Ascending aorta (tissue), 2 donors: ENCODE data around the gene LLGL2. TPM values are rescaled to one million over a fixed set of nuclear protein-coding genes. Genes with fewer than 3 reads are reported as not detected.

Experiments
- DNase-seq, 2 donors: peaks; one replicate each; pipeline ENCODE4 v3.0.0-alpha.2; 2019; ENCODE audit warnings: low spot score in 2 of 2
- H3K27ac ChIP-seq, 2 donors: fragments of 200-600 bp; sonication (generic); one replicate each; pipeline ENCODE4 v1.5.1; 2016 to 2017; ENCODE audit warnings: mild to moderate bottlenecking in 1 of 2
- H3K27me3 ChIP-seq: fragments of 200-600 bp; sonication (generic); one replicate; pipeline ENCODE4 v1.5.1; 2017
- H3K36me3 ChIP-seq, 2 donors: fragments of 200-600 bp; sonication (generic); one replicate each; pipeline ENCODE4 v1.5.1; 2016
- H3K4me1 ChIP-seq, 2 donors: fragments of 200-600 bp; sonication (generic); one replicate each; pipeline ENCODE4 v1.5.1; 2016 to 2017; ENCODE audit warnings: mild to moderate bottlenecking in 1 of 2
- H3K4me3 ChIP-seq, 2 donors: fragments of 200-600 bp; sonication (generic); one replicate each; pipeline ENCODE4 v1.5.1; 2016 to 2017; ENCODE audit warnings: mild to moderate bottlenecking in 1 of 2
- H3K9me3 ChIP-seq, 2 donors: fragments of 200-600 bp; sonication (generic); one replicate each; pipeline ENCODE4 v1.5.1; 2016
- CTCF ChIP-seq, 3 experiments: fragments of 200-600 bp in 2 of 3; fragments of 450-650 bp in 1 of 3; sonication (generic) in 2 of 3; IDR thresholded peaks; one replicate each; pipeline ENCODE4 v1.5.1; 2016 to 2019; ENCODE audit warnings: antibody characterized with exemption in 3 of 3, mild to moderate bottlenecking in 1 of 3, moderate library complexity in 1 of 3
- intact Hi-C: fragments of 100-400 bp; cut with DNase I; formaldehyde crosslinking; loops from one replicate; pipeline ENCODE4 v1.15.1; 2023
- total RNA-seq: library from RNA; depleted of rRNA; stranded (reverse); fragments of >200 nt; gene quantifications from one replicate; pipeline ENCODE4 v1.1.0, GENCODE V29; 2016

LLGL2 gene
- total RNA-seq, 1 donor from 2014 or later: 41.8 TPM

GRCh38 chr17:75548813-75549212 lies 23.3 kb downstream of the LLGL2 start:
- no peak for TF ChIP-seq CTCF (IDR thresholded peaks at IDR 0.05)
- Histone ChIP-seq H3K4me1 (no peaks in the 10 kb centered on the region), H3K9me3 (no peaks in the 10 kb centered on the region), H3K36me3 (no peaks in the 10 kb centered on the region), H3K27me3 (no peaks in the 10 kb centered on the region), H3K4me3 (no peak overlapping the region), H3K27ac (no peak overlapping the region)
- intact Hi-C loops: no loop called here
- no peak for DNase-seq

DNA sequence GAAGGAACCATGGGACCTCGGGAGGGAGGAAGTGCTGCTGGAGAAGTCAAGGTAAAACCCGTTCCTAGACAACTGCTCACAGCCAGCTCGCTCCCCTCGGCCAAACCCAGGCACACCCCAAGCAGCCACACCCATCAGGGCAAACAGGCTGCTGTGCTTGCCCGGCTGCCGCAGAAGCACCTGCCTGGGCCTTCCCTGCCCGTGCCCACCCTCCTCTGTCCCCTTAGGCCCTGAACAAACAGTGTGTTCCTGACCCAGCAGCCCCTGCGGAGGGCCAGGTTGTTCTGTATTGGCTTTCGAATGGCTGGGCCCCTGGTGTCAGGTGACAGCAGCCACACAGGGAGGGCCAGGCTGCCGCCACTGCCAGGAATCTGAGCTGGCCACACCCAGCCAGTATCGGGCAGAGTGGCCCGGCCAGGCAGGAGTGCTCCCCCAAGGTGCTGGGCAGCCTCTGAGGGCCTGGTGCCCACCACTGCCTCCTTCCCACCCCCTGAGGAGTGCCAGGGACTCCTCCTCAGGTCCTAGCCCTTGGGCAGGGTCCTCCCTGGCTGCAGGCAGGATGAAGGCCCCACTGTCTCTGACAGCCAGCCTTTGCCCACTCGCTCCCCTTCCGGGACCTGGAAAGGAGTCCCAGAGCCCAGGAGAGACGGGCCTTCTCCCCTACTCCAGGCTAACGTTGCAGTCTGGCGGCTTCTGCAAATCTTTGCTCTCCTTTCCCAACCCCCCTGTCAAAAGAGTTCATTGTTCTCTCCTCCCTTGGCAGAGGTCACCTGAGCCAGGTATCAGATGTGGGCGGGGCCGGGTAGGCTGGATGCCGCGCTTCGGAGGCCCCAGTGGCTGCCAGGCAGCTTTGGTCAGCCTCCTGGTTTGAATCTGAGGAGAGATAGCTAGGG lies 24.0 kb downstream of the LLGL2 start:
- TF ChIP-seq CTCF (IDR thresholded peaks at IDR 0.05): no peak
- Histone ChIP-seq H3K27ac (no peak overlapping the region), H3K27me3 (no peaks in the 10 kb centered on the region), H3K36me3 (no peaks in the 10 kb centered on the region), H3K9me3 (no peaks in the 10 kb centered on the region), H3K4me3 (no peak overlapping the region), H3K4me1 (no peaks in the 10 kb centered on the region)
- intact Hi-C loops: no loop called here
- no peak for DNase-seq

- Histone ChIP-seq H3K4me3 (no peak overlapping the region), H3K27me3 (no peaks in the 10 kb centered on the region), H3K9me3 (no peaks in the 10 kb centered on the region), H3K4me1 (no peaks in the 10 kb centered on the region), H3K27ac (no peak overlapping the region), H3K36me3 (no peaks in the 10 kb centered on the region)
- DNase-seq: no peak
- no peak for TF ChIP-seq CTCF (IDR thresholded peaks at IDR 0.05)
- intact Hi-C loops: no loop called here
Observed at GRCh38 chr17:75550139-75550465, 24.6 kb downstream of the LLGL2 start.

GRCh38 chr17:75551266-75551665 lies 25.8 kb downstream of the LLGL2 start:
- no peak overlapping the region for H3K27ac ChIP-seq
- no peak for TF ChIP-seq CTCF (IDR thresholded peaks at IDR 0.05)

GRCh38 chr17:75552425-75553294 lies 27.2 kb downstream of the LLGL2 start:
- TF ChIP-seq CTCF (IDR thresholded peaks at IDR 0.05): no peak
- DNase-seq: no peak
- H3K27me3 ChIP-seq: no peaks in the 10 kb centered on the region
- peaks cover 0 to 2% of the 10 kb centered on the region in 2 donors for H3K4me1 ChIP-seq
- H3K9me3 ChIP-seq: no peaks in the 10 kb centered on the region
- H3K4me3 ChIP-seq: no peak overlapping the region
- intact Hi-C loops: no loop called here
- H3K27ac ChIP-seq: no peak overlapping the region
- no peaks in the 10 kb centered on the region for H3K36me3 ChIP-seq

More at GRCh38 chr17:75551266-75551665, 25.8 kb downstream of the LLGL2 start:
- no peak overlapping the region for H3K4me3 ChIP-seq
- DNase-seq: no peak
- intact Hi-C loops: no loop called here
- no peaks in the 10 kb centered on the region for H3K36me3 ChIP-seq
- no peaks in the 10 kb centered on the region for H3K27me3 ChIP-seq
- no peaks in the 10 kb centered on the region for H3K4me1 ChIP-seq
- H3K9me3 ChIP-seq: no peaks in the 10 kb centered on the region
